Measurements from ENCODE around the gene PNPLA7.
A peak's percentile ranks its signal among the peaks of the same experiment; 100 is the strongest.
"Not testable (repeated sequence)": the region's sequence is repeated elsewhere in the genome, so short reads cannot be mapped to it uniquely, and the experiment has no call there.

Gene PNPLA7
- total RNA-seq, result 5.9 to 16.7 (median 9.1) reads per million in 4 donors

- peak; percentile 25 to 51 (median 44) for DNase-seq
These were observed at the start of gene PNPLA7 for GRCh38 chr9:137550231-137550621. Gene PNPLA7 (minus strand): TSS chr9:137550402. CDS start chr9:137550197, 205 bp downstream.

- no peak for DNase-seq
These were observed 48.7 kb upstream of the PNPLA7 start for GRCh38 chr9:137598943-137599342.

- DNase-seq, result not testable (repeated sequence)
These were observed 46.4 kb upstream of the PNPLA7 start for GRCh38 chr9:137596577-137596976.

- DNase-seq, result no peak
These were observed 43.0 kb upstream of the PNPLA7 start for GRCh38 chr9:137593176-137593575.

GRCh38 chr9:137592767-137593166 lies 42.6 kb upstream of the PNPLA7 start:
- no peak for DNase-seq

- peak; percentile 83 to 93 (median 85) for DNase-seq
These were observed 40.5 kb upstream of the PNPLA7 start, which contains the start of gene ZMYND19 for GRCh38 chr9:137590469-137591383. Gene ZMYND19 (minus strand): TSS chr9:137590512. CDS start chr9:137590263, 249 bp downstream.

GRCh38 chr9:137590123-137590468 lies 39.9 kb upstream of the PNPLA7 start:
- no peak for DNase-seq

- DNase-seq, result no peak
These were observed 39.4 kb upstream of the PNPLA7 start for GRCh38 chr9:137589441-137590122.

- DNase-seq, result no peak
These were observed 38.7 kb upstream of the PNPLA7 start for GRCh38 chr9:137588891-137589290.

GRCh38 chr9:137588311-137588710 lies 38.1 kb upstream of the PNPLA7 start:
- no peak for DNase-seq

- no peak for DNase-seq
These were observed 36.7 kb upstream of the PNPLA7 start for GRCh38 chr9:137586854-137587253.

- DNase-seq, result no peak
These were observed 33.8 kb upstream of the PNPLA7 start for GRCh38 chr9:137583957-137584356.

GRCh38 chr9:137583347-137583746 lies 33.1 kb upstream of the PNPLA7 start:
- DNase-seq, result no peak

GRCh38 chr9:137582286-137582860 lies 32.2 kb upstream of the PNPLA7 start:
- DNase-seq, result no peak

- no peak for DNase-seq
These were observed 31.4 kb upstream of the PNPLA7 start for GRCh38 chr9:137581361-137582285.

GRCh38 chr9:137580954-137581322 lies 30.7 kb upstream of the PNPLA7 start:
- no peak for DNase-seq

GRCh38 chr9:137580209-137580953 lies 30.2 kb upstream of the PNPLA7 start:
- DNase-seq, result no peak

- no peak for DNase-seq
These were observed 29.0 kb upstream of the PNPLA7 start for GRCh38 chr9:137579259-137579604.

- peak; percentile 90 to 94 (median 93) for DNase-seq
These were observed 28.5 kb upstream of the PNPLA7 start, which contains the start of gene DPH7 for GRCh38 chr9:137578518-137579258. Gene DPH7 (minus strand): TSS chr9:137578925. CDS start chr9:137578777, 148 bp downstream.

GRCh38 chr9:137575716-137576411 lies 25.7 kb upstream of the PNPLA7 start:
- no peak for DNase-seq
